ENCODE data around the gene TAOK1. TPM values are rescaled to one million over a fixed set of nuclear protein-coding genes. Genes with fewer than 3 reads are reported as not detected.
A peak's percentile ranks its signal among the peaks of the same experiment; 100 is the strongest.
"Not testable (repeated sequence)": the region's sequence is repeated elsewhere in the genome, so short reads cannot be mapped to it uniquely, and the experiment has no call there.

The TAOK1 gene
- total and polyA plus RNA-seq, 2 experiments from 2014 or later, result 5.8 to 43.1 TPM

GRCh38 chr17:29469276-29469675 is 79.1 kb downstream of the TAOK1 start:
- H3K36me3 ChIP-seq, result peaks cover 16% of the 10 kb centered on the region
- H3K27me3 ChIP-seq, result no peaks in the 10 kb centered on the region
- TF ChIP-seq CTCF (IDR thresholded peaks at IDR 0.05; ENCODE audit: low read depth, low read length), result no peak
- H3K4me3 ChIP-seq, result no peak overlapping the region
- no peaks in the 10 kb centered on the region for H3K4me1 ChIP-seq (ENCODE audit: low read depth)
- DNase-seq (ENCODE audit: low read depth in 1 of 2, low spot score in 1 of 2), result peak in 1 of 2 donors; percentile 81
- H3K9me3 ChIP-seq (ENCODE audit: low read depth), result no peaks in the 10 kb centered on the region
- H3K27ac ChIP-seq, result no peak overlapping the region

- not testable (repeated sequence) for H3K27me3 ChIP-seq; H3K4me1 ChIP-seq (ENCODE audit: low read depth); H3K9me3 ChIP-seq (ENCODE audit: low read depth); H3K27ac ChIP-seq; DNase-seq (ENCODE audit: low read depth in 1 of 2, low spot score in 1 of 2); H3K4me3 ChIP-seq
- H3K36me3 ChIP-seq, result peaks cover 25% of the 10 kb centered on the region
Observed at GRCh38 chr17:29473437-29473836, 83.3 kb downstream of the TAOK1 start.

GRCh38 chr17:29474297-29474696 is 84.1 kb downstream of the TAOK1 start:
- Histone ChIP-seq H3K4me3 (no peak overlapping the region), H3K27ac (peak overlapping the region; percentile 49), H3K9me3 (ENCODE audit: low read depth) (no peaks in the 10 kb centered on the region), H3K4me1 (ENCODE audit: low read depth) (no peaks in the 10 kb centered on the region), H3K27me3 (no peaks in the 10 kb centered on the region), H3K36me3 (peaks cover 24% of the 10 kb centered on the region)
- no peak for TF ChIP-seq CTCF (IDR thresholded peaks at IDR 0.05; ENCODE audit: low read depth, low read length)
- DNase-seq (ENCODE audit: low read depth in 1 of 2, low spot score in 1 of 2), result no peak

GRCh38 chr17:29475891-29476290 is 85.7 kb downstream of the TAOK1 start:
- Histone ChIP-seq H3K9me3 (ENCODE audit: low read depth) (no peaks in the 10 kb centered on the region), H3K27ac (no peak overlapping the region), H3K4me1 (ENCODE audit: low read depth) (no peaks in the 10 kb centered on the region), H3K27me3 (no peaks in the 10 kb centered on the region), H3K4me3 (no peak overlapping the region), H3K36me3 (peaks cover 19% of the 10 kb centered on the region)
- TF ChIP-seq CTCF (IDR thresholded peaks at IDR 0.05; ENCODE audit: low read depth, low read length), result no peak
- DNase-seq (ENCODE audit: low read depth in 1 of 2, low spot score in 1 of 2), result no peak

GRCh38 chr17:29480249-29480928 is 90.2 kb downstream of the TAOK1 start:
- H3K4me1 ChIP-seq (ENCODE audit: low read depth); H3K9me3 ChIP-seq (ENCODE audit: low read depth); DNase-seq (ENCODE audit: low read depth in 1 of 2, low spot score in 1 of 2); H3K27me3 ChIP-seq; H3K27ac ChIP-seq; H3K4me3 ChIP-seq: not testable (repeated sequence)
- peaks cover 50% of the 10 kb centered on the region for H3K36me3 ChIP-seq

- peaks cover 39% of the 10 kb centered on the region for H3K36me3 ChIP-seq
- H3K27ac ChIP-seq, result no peak overlapping the region
- H3K27me3 ChIP-seq, result no peaks in the 10 kb centered on the region
- no peak for DNase-seq (ENCODE audit: low read depth in 1 of 2, low spot score in 1 of 2)
- no peaks in the 10 kb centered on the region for H3K9me3 ChIP-seq (ENCODE audit: low read depth)
- no peak overlapping the region for H3K4me3 ChIP-seq
- H3K4me1 ChIP-seq (ENCODE audit: low read depth), result no peaks in the 10 kb centered on the region
- no peak for TF ChIP-seq CTCF (IDR thresholded peaks at IDR 0.05; ENCODE audit: low read depth, low read length)
Observed at GRCh38 chr17:29483503-29483902, 93.3 kb downstream of the TAOK1 start.

Measured in cardiac muscle cell (in vitro differentiated cells and primary cell).